Activated naive CD4-positive, alpha-beta T cell treated with anti-CD3 and anti-CD28 coated beads for 36 hours (primary cell): Measurements from ENCODE around the gene ZP4. TPM values are rescaled to one million over a fixed set of nuclear protein-coding genes. Genes with fewer than 3 reads are reported as not detected.

ENCODE experiments used
- CTCF ChIA-PET: fragments of 350-600 bp; sonication (Branson Sonifier 250); formaldehyde crosslinking; loops from one replicate; lab custom pipeline; 2021; ENCODE audit warnings: antibody characterized with exemption; lab: Charles Lee
- DNase-seq: peaks from one replicate; pipeline ENCODE4 v3.0.0-alpha.2; 2020
- H3K27ac Mint-ChIP-seq: one replicate; pipeline ENCODE4 v1.8.0; 2021; ENCODE audit warnings: mild to moderate bottlenecking, mixed read lengths
- H3K27me3 Mint-ChIP-seq: one replicate; pipeline ENCODE4 v1.8.0; 2021; ENCODE audit warnings: low read depth, mixed read lengths
- H3K36me3 Mint-ChIP-seq: one replicate; pipeline ENCODE4 v1.8.0; 2021; ENCODE audit warnings: low read depth, mixed read lengths
- H3K4me1 Mint-ChIP-seq: one replicate; pipeline ENCODE4 v1.8.0; 2021; ENCODE audit warnings: low read depth, mixed read lengths
- H3K4me3 Mint-ChIP-seq: one replicate; pipeline ENCODE4 v1.8.0; 2021; ENCODE audit warnings: mild to moderate bottlenecking, moderate library complexity, mixed read lengths
- H3K9me3 Mint-ChIP-seq: one replicate; pipeline ENCODE4 v1.8.0; 2021; ENCODE audit warnings: mixed read lengths
- intact Hi-C: fragments of 100-400 bp; cut with micrococcal nuclease; formaldehyde crosslinking; loops from one replicate; pipeline ENCODE4 v1.15.1; 2023
- total RNA-seq, 2 experiments: library from RNA; stranded (reverse); gene quantifications; one replicate each; pipeline ENCODE4 v1.2.3, GENCODE V29; 2021

Gene ZP4
- total RNA-seq, 2 experiments from 2014 or later, result not detected

- Mint-ChIP-seq H3K9me3 (no peaks in the 10 kb centered on the region), H3K27me3 (peaks cover 6% of the 10 kb centered on the region), H3K27ac (no peak overlapping the region), H3K36me3 (no peaks in the 10 kb centered on the region), H3K4me1 (no peaks in the 10 kb centered on the region), H3K4me3 (no peak overlapping the region)
- CTCF ChIA-PET, result no interaction called here
- intact Hi-C loops, result no loop called here
- no peak for DNase-seq
These were observed 10.7 kb upstream of the ZP4 start for GRCh38 chr1:237901299-237901934.

DNA sequence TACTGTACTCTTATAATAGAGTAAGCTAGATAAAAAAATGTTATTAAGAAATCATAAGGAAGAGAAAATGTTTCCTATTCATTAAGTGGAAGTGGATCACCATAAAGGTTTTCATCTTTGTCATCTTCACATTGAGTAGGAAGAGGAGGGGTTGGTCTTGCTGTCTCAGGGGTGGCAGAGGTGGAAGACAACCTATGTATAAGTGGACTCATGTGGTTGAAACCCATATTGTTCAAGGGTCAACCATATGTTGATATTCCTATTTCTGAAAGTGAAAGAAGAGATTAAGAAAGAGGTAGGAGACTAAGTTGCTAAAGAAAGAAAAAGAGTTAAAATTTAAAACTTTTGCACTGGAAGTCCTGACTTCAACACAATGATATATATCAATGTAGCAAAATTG, 4.9 kb upstream of the ZP4 start:
- Mint-ChIP-seq H3K27ac (no peak overlapping the region), H3K4me1 (no peaks in the 10 kb centered on the region), H3K36me3 (no peaks in the 10 kb centered on the region), H3K4me3 (no peak overlapping the region), H3K27me3 (no peaks in the 10 kb centered on the region), H3K9me3 (no peaks in the 10 kb centered on the region)
- no peak for DNase-seq
- intact Hi-C loops, result no loop called here
- CTCF ChIA-PET, result no interaction called here

DNA sequence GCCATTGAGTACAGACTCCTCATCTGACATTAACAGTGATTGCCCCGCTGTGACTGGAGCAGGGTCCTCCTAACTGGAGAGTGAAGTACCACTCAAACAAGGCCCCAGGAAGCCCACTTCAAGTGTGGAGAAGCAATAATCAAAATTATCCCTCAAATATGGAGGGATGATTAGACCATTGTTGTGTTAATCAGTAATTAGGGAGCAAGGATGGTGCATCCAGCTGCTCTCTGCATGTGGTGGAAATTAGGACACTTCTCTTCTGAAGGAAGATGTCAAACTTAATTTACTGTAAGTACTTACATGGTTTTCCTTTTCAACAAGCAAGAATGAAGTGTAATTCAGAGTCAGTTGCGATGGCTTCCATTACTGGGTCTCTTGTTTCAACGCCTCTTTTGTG, 3.4 kb upstream of the ZP4 start:
- Mint-ChIP-seq H3K36me3 (no peaks in the 10 kb centered on the region), H3K4me1 (no peaks in the 10 kb centered on the region), H3K4me3 (no peak overlapping the region), H3K27me3 (no peaks in the 10 kb centered on the region), H3K9me3 (no peaks in the 10 kb centered on the region), H3K27ac (no peak overlapping the region)
- CTCF ChIA-PET, result no interaction called here
- intact Hi-C loops, result no loop called here
- no peak for DNase-seq

DNA sequence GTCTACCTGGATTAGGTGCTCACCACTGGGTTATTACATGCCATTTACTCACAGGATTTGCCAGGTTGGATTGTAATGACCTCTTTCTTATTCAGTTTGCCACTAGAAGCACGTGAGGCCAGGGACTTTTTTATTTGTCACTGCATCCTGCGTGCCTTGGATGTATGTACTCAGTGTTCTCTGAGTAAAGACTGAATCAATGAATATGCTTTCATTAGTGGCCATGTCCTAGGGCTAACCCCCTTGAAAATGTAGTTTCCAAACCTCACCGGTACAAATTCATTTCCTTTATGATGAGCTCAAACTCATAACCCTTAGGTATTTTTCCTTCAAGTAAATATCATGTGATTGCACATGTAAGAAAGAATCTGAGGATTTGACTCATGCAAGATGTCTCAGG, 1.3 kb upstream of the ZP4 start:
- no peaks in the 10 kb centered on the region for H3K27me3 Mint-ChIP-seq
- H3K36me3 Mint-ChIP-seq, result no peaks in the 10 kb centered on the region
- H3K9me3 Mint-ChIP-seq, result no peaks in the 10 kb centered on the region
- intact Hi-C loops, result no loop called here
- no peaks in the 10 kb centered on the region for H3K4me1 Mint-ChIP-seq
- H3K4me3 Mint-ChIP-seq, result no peak overlapping the region
- DNase-seq, result no peak
- CTCF ChIA-PET, result no interaction called here
- H3K27ac Mint-ChIP-seq, result no peak overlapping the region

GRCh38 chr1:237891266-237891665, 544 bp upstream of the ZP4 start:
- intact Hi-C loops, result no loop called here
- H3K9me3 Mint-ChIP-seq, result no peaks in the 10 kb centered on the region
- CTCF ChIA-PET, result no interaction called here
- no peak overlapping the region for H3K4me3 Mint-ChIP-seq
- no peaks in the 10 kb centered on the region for H3K4me1 Mint-ChIP-seq
- no peak for DNase-seq
- H3K36me3 Mint-ChIP-seq, result no peaks in the 10 kb centered on the region
- H3K27me3 Mint-ChIP-seq, result no peaks in the 10 kb centered on the region
- H3K27ac Mint-ChIP-seq, result no peak overlapping the region

DNA sequence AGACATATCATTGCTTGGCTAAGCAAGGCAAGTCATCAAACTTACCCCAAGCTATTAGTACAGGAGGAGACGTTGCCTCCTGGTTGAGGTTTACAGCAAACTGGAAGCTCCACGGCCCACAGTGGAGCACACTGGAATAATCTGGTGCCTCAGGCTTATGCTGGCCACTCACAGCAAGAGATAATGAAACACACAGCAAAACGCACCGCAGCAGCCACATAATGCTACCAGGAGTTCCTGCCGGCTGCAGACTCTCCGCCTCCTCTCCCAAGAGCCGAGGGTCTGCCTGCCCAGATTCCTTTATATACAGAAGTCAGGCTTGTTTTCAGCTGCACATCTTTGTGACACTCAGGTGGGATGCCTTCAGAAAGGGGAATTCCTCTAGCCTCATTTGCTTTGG, 306 bp downstream of the ZP4 start:
- Mint-ChIP-seq H3K27ac (no peak overlapping the region), H3K27me3 (no peaks in the 10 kb centered on the region), H3K4me1 (no peaks in the 10 kb centered on the region), H3K4me3 (no peak overlapping the region), H3K36me3 (no peaks in the 10 kb centered on the region), H3K9me3 (no peaks in the 10 kb centered on the region)
- CTCF ChIA-PET, result no interaction called here
- intact Hi-C loops, result no loop called here
- no peak for DNase-seq

- Mint-ChIP-seq H3K36me3 (no peaks in the 10 kb centered on the region), H3K27ac (no peak overlapping the region), H3K4me1 (no peaks in the 10 kb centered on the region), H3K9me3 (peaks cover 4% of the 10 kb centered on the region), H3K4me3 (no peak overlapping the region), H3K27me3 (no peaks in the 10 kb centered on the region)
- CTCF ChIA-PET, result no interaction called here
- intact Hi-C loops, result no loop called here
- DNase-seq, result no peak
These were observed 2.6 kb downstream of the ZP4 start for GRCh38 chr1:237888143-237888542.

DNA sequence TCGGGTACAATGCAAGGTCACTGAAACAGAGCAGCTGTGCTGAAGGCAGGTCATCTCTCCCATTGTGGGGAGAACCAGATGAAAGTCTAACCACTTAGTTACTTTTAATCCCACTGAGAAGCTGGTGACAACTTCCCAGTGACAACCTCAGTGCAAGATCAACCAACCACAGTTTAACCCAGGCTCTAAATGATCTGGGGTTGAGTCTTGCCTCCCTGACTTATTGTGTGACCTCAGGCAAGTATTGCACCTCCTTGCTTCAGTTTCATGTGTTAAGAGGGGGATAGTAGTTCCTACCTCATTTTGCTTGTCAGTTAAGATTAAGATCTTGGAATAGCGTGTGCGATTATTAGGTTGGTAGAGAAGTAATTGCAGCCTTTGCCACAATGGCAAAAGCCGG, 3.2 kb downstream of the ZP4 start:
- CTCF ChIA-PET, result no interaction called here
- Mint-ChIP-seq H3K9me3 (peaks cover 4% of the 10 kb centered on the region), H3K27ac (no peak overlapping the region), H3K36me3 (no peaks in the 10 kb centered on the region), H3K27me3 (no peaks in the 10 kb centered on the region), H3K4me1 (no peaks in the 10 kb centered on the region), H3K4me3 (no peak overlapping the region)
- intact Hi-C loops, result no loop called here
- DNase-seq, result no peak

GRCh38 chr1:237884237-237884636, 6.5 kb downstream of the ZP4 start:
- Mint-ChIP-seq H3K36me3 (no peaks in the 10 kb centered on the region), H3K4me3 (no peak overlapping the region), H3K4me1 (no peaks in the 10 kb centered on the region), H3K27ac (no peak overlapping the region), H3K27me3 (no peaks in the 10 kb centered on the region), H3K9me3 (peaks cover 4% of the 10 kb centered on the region)
- no peak for DNase-seq
- CTCF ChIA-PET, result no interaction called here
- intact Hi-C loops, result no loop called here

GRCh38 chr1:237879195-237879594, 11.5 kb downstream of the ZP4 start:
- CTCF ChIA-PET, result interaction anchor here (1.2 kb wide), 1 partner anchor 73 kb away, joined by 3 read pairs; no protein-coding TSS in a partner anchor
- Mint-ChIP-seq H3K4me3 (no peak overlapping the region), H3K4me1 (no peaks in the 10 kb centered on the region)

DNA sequence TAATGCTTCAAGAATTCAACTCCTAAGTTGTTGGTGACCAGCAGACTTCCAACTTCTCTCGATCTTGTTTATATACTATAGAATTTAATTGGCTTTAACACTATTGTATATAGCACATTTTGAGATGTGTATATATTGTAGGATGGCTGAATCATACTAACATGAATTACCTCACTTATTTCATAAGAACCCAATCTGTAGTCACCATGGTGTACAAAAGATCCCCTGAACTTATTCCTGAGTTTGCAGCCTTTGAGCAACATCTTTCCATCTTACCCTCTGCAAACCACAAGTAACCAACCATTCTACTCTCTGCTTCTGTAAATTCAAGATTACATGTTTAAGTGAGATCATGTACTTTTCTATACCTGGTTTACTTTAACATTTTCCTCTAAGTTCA, 12.3 kb downstream of the ZP4 start:
- Mint-ChIP-seq H3K4me3 (no peak overlapping the region), H3K27ac (no peak overlapping the region), H3K4me1 (no peaks in the 10 kb centered on the region), H3K27me3 (no peaks in the 10 kb centered on the region), H3K9me3 (no peaks in the 10 kb centered on the region), H3K36me3 (no peaks in the 10 kb centered on the region)
- CTCF ChIA-PET, result no interaction called here
- DNase-seq, result no peak
- intact Hi-C loops, result no loop called here

More at GRCh38 chr1:237879195-237879594, 11.5 kb downstream of the ZP4 start:
- intact Hi-C loops, result no loop called here
- no peak overlapping the region for H3K27ac Mint-ChIP-seq
- H3K36me3 Mint-ChIP-seq, result no peaks in the 10 kb centered on the region
- no peak for DNase-seq
- H3K27me3 Mint-ChIP-seq, result no peaks in the 10 kb centered on the region
- peaks cover 4% of the 10 kb centered on the region for H3K9me3 Mint-ChIP-seq

GRCh38 chr1:237877631-237878030, 13.1 kb downstream of the ZP4 start:
- H3K4me3 Mint-ChIP-seq, result no peak overlapping the region
- intact Hi-C loops, result no loop called here
- CTCF ChIA-PET, result no interaction called here

GRCh38 chr1:237875291-237875690, 15.4 kb downstream of the ZP4 start:
- intact Hi-C loops, result no loop called here
- H3K4me3 Mint-ChIP-seq, result no peak overlapping the region
- no peak overlapping the region for H3K27ac Mint-ChIP-seq
- no peaks in the 10 kb centered on the region for H3K9me3 Mint-ChIP-seq
- DNase-seq, result no peak
- CTCF ChIA-PET, result interaction anchor here (1.2 kb wide), 1 partner anchor 68 kb away, joined by 4 read pairs; no protein-coding TSS in a partner anchor
- H3K4me1 Mint-ChIP-seq, result no peaks in the 10 kb centered on the region
- H3K27me3 Mint-ChIP-seq, result peaks cover under 1% of the 10 kb centered on the region
- H3K36me3 Mint-ChIP-seq, result no peaks in the 10 kb centered on the region

More at GRCh38 chr1:237877631-237878030, 13.1 kb downstream of the ZP4 start:
- Mint-ChIP-seq H3K27me3 (no peaks in the 10 kb centered on the region), H3K9me3 (no peaks in the 10 kb centered on the region), H3K27ac (no peak overlapping the region), H3K4me1 (no peaks in the 10 kb centered on the region), H3K36me3 (no peaks in the 10 kb centered on the region)
- DNase-seq, result no peak
